IMR-90 (cell line): ENCODE data around the gene NPHP4. TPM values are rescaled to one million over a fixed set of nuclear protein-coding genes. Genes with fewer than 3 reads are reported as not detected.

ENCODE experiments used
- ATAC-seq: fragments of 200-7000 bp; cut with Tn5 transposase; 2 replicates; pipeline ENCODE4 v1.9.1; 2020; ENCODE audit warnings: low read depth, mild to moderate bottlenecking, moderate library complexity
- BruUV-seq: library from RNA; stranded (reverse); fragments of 400-500 nt; replicated peaks from 2 replicates; lab custom pipeline; 2021; lab: Mats Ljungman, UMichigan
- CTCF ChIA-PET: fragments of 300-600 bp; formaldehyde crosslinking; extraction: SDS; loops from one replicate; lab custom pipeline; 2021; ENCODE audit warnings: antibody characterized with exemption; lab: Yijun Ruan, JAX
- POLR2A ChIA-PET: fragments of 300-600 bp; sonication (Branson Sonifier 250); formaldehyde crosslinking; loops from one replicate; lab custom pipeline; 2022; ENCODE audit warnings: antibody characterized with exemption; ENCODE audit not compliant: unreplicated experiment; lab: Charles Lee
- DNase-seq: peaks from one replicate; pipeline ENCODE4 v3.0.0; 2013
- H2AFZ ChIP-seq: replicated peaks from 2 replicates; pipeline ENCODE3; 2013; ENCODE audit warnings: low read length, mild to moderate bottlenecking; ENCODE audit not compliant: poor library complexity
- H2AK5ac ChIP-seq: 2 replicates; pipeline ENCODE4 v1.6.1; 2013; ENCODE audit warnings: low read depth, low read length, inconsistent platforms
- H2AK9ac ChIP-seq: replicated peaks from 2 replicates; pipeline ENCODE3; 2013; ENCODE audit warnings: mild to moderate bottlenecking, low read depth, low read length, moderate library complexity; ENCODE audit not compliant: poor library complexity
- H2BK120ac ChIP-seq: 2 replicates; pipeline ENCODE4 v1.6.1; 2013; ENCODE audit warnings: low read depth, low read length, inconsistent platforms
- H2BK15ac ChIP-seq: 3 replicates; pipeline ENCODE4 v1.6.1; 2013; ENCODE audit warnings: low read depth, low read length, inconsistent platforms
- H2BK20ac ChIP-seq: 2 replicates; pipeline ENCODE4 v1.6.1; 2013; ENCODE audit warnings: low read depth, mild to moderate bottlenecking, inconsistent platforms, low read length, moderate library complexity
- H2BK5ac ChIP-seq: 2 replicates; pipeline ENCODE4 v1.6.1; 2013; ENCODE audit warnings: mild to moderate bottlenecking, low read depth, low read length, inconsistent platforms; ENCODE audit not compliant: poor library complexity, severe bottlenecking
- H3K14ac ChIP-seq: replicated peaks from 2 replicates; pipeline ENCODE4 v1.6.1; 2013; ENCODE audit warnings: low read depth, low read length, inconsistent platforms
- H3K18ac ChIP-seq: 2 replicates; pipeline ENCODE4 v1.6.1; 2013; ENCODE audit warnings: low read depth, low read length, control low read depth
- H3K23ac ChIP-seq: 2 replicates; pipeline ENCODE4 v1.6.1; 2013; ENCODE audit warnings: low read depth, low read length, inconsistent platforms
- H3K27ac ChIP-seq: 2 replicates; pipeline ENCODE4 v1.5.1; 2013; ENCODE audit warnings: mild to moderate bottlenecking, control low read depth, low read length; ENCODE audit not compliant: insufficient read depth
- H3K27me3 ChIP-seq: 2 replicates; pipeline ENCODE4 v1.6.1; 2013; ENCODE audit warnings: low read length; ENCODE audit not compliant: control insufficient read depth, insufficient read depth
- H3K36me3 ChIP-seq: 2 replicates; pipeline ENCODE4 v1.6.1; 2013; ENCODE audit warnings: low read length, mixed read lengths; ENCODE audit not compliant: control insufficient read depth, insufficient read depth
- H3K4ac ChIP-seq: 2 replicates; pipeline ENCODE4 v1.6.1; 2013; ENCODE audit warnings: low read depth, low read length, inconsistent platforms
- H3K4me1 ChIP-seq: 2 replicates; pipeline ENCODE4 v1.6.1; 2013; ENCODE audit warnings: low read length, mixed read lengths; ENCODE audit not compliant: control insufficient read depth, insufficient read depth
- H3K4me2 ChIP-seq: 2 replicates; pipeline ENCODE4 v1.6.1; 2013; ENCODE audit warnings: low read depth, mild to moderate bottlenecking, control low read depth, low read length, moderate library complexity
- H3K4me3 ChIP-seq: 2 replicates; pipeline ENCODE4 v1.5.1; 2013; ENCODE audit warnings: low read depth, mild to moderate bottlenecking, control low read depth, low read length, moderate library complexity; ENCODE audit not compliant: insufficient read depth
- H3K56ac ChIP-seq: 2 replicates; pipeline ENCODE4 v1.6.1; 2013; ENCODE audit warnings: low read length, inconsistent platforms; ENCODE audit not compliant: insufficient read depth; ENCODE audit errors: extremely low read depth
- H3K79me1 ChIP-seq, 2 experiments: 2 replicates each; pipeline ENCODE4 v1.6.1; 2013; ENCODE audit warnings: low read length in 2 of 2, inconsistent platforms in 1 of 2, low read depth in 1 of 2
- H3K9ac ChIP-seq: 2 replicates; pipeline ENCODE4 v1.6.1; 2013; ENCODE audit warnings: low read depth, low read length, control low read depth
- H3K9me1 ChIP-seq: 2 replicates; pipeline ENCODE4 v1.6.1; 2013; ENCODE audit warnings: low read length, inconsistent platforms; ENCODE audit not compliant: insufficient read depth
- H3K9me3 ChIP-seq: 2 replicates; pipeline ENCODE4 v1.6.1; 2013; ENCODE audit warnings: low read length; ENCODE audit not compliant: control insufficient read depth, insufficient read depth
- H4K20me1 ChIP-seq: 2 replicates; pipeline ENCODE4 v1.6.1; 2013; ENCODE audit warnings: low read length, inconsistent platforms; ENCODE audit not compliant: insufficient read depth
- H4K5ac ChIP-seq: 2 replicates; pipeline ENCODE4 v1.6.1; 2013; ENCODE audit warnings: mild to moderate bottlenecking, low read depth, low read length, control low read depth
- H4K8ac ChIP-seq, 2 experiments: 2 replicates each; pipeline ENCODE4 v1.6.1; 2013; ENCODE audit warnings: low read depth in 2 of 2, low read length in 2 of 2, control low read depth in 1 of 2, inconsistent platforms in 1 of 2
- H4K91ac ChIP-seq: 2 replicates; pipeline ENCODE4 v1.6.1; 2013; ENCODE audit warnings: low read depth, low read length, inconsistent platforms; ENCODE audit not compliant: insufficient read depth
- BHLHE40 ChIP-seq: fragments of 150-350 bp; IDR thresholded peaks from 2 replicates; pipeline ENCODE4 v1.6.1; 2016; ENCODE audit warnings: mild to moderate bottlenecking, low read depth, low read length
- CEBPB ChIP-seq: IDR thresholded peaks from 2 replicates; pipeline ENCODE4 v1.6.1; 2012; ENCODE audit warnings: low read depth, low read length, improper control_type of control experiment
- CHD1 ChIP-seq: IDR thresholded peaks from 2 replicates; pipeline ENCODE4 v1.6.1; 2012; ENCODE audit warnings: low read depth, low read length, improper control_type of control experiment
- FOS ChIP-seq: fragments of 150-350 bp; IDR thresholded peaks from 2 replicates; pipeline ENCODE4 v1.6.1; 2016; ENCODE audit warnings: low read depth, low read length
- MAFK ChIP-seq: IDR thresholded peaks from 2 replicates; pipeline ENCODE4 v1.6.1; 2012; ENCODE audit warnings: low read depth, low read length, improper control_type of control experiment
- MAZ ChIP-seq: IDR thresholded peaks from 2 replicates; pipeline ENCODE4 v1.6.1; 2012; ENCODE audit warnings: low read depth, mild to moderate bottlenecking, low read length, improper control_type of control experiment, moderate library complexity, borderline replicate concordance
- MXI1 ChIP-seq: IDR thresholded peaks from 2 replicates; pipeline ENCODE4 v1.6.1; 2012; ENCODE audit warnings: low read depth, mild to moderate bottlenecking, low read length, moderate library complexity, borderline replicate concordance
- NFE2L2 ChIP-seq: fragments of 150-350 bp; IDR thresholded peaks from 2 replicates; pipeline ENCODE4 v1.6.1; 2016; ENCODE audit warnings: low read depth, mild to moderate bottlenecking, low read length
- POLR2A ChIP-seq: IDR thresholded peaks from 2 replicates; pipeline ENCODE4 v1.6.1; 2012; ENCODE audit warnings: mild to moderate bottlenecking, low read depth, low read length
- RAD21 ChIP-seq: IDR thresholded peaks from 2 replicates; pipeline ENCODE4 v1.6.1; 2012; ENCODE audit warnings: low read length, improper control_type of control experiment
- RCOR1 ChIP-seq: IDR thresholded peaks from 2 replicates; pipeline ENCODE4 v1.6.1; 2012; ENCODE audit warnings: mild to moderate bottlenecking, low read length, improper control_type of control experiment; ENCODE audit not compliant: insufficient replicate concordance
- RFX5 ChIP-seq: IDR thresholded peaks from 2 replicates; pipeline ENCODE4 v1.8.0; 2012; ENCODE audit warnings: low read depth, mild to moderate bottlenecking, low read length, moderate library complexity
- SMC3 ChIP-seq: fragments of 150-350 bp; IDR thresholded peaks from 2 replicates; pipeline ENCODE4 v1.6.1; 2016; ENCODE audit warnings: low read depth, mild to moderate bottlenecking, antibody characterized with exemption, low read length, moderate library complexity
- WGBS, 2 experiments: methylation state at CpG; one replicate each; pipeline versions ENCODE4 v1.1.5 to v1.1.7; 2013; ENCODE audit warnings: missing lambda C conversion rate in 2 of 2; ENCODE audit not compliant: insufficient read length in 1 of 2; ENCODE audit errors: extremely low coverage in 2 of 2; 5-methylcytosine and 5-hydroxymethylcytosine counted together
- dilution Hi-C: fragments of 300-500 bp; cut with HindIII; formaldehyde crosslinking; loops from one replicate; pipeline ENCODE4 v1.14.3; 2018; ENCODE audit warnings: low sequenced_read_pairs; ENCODE audit not compliant: unreplicated experiment
- in situ Hi-C: fragments of 300-500 bp; cut with MboI; formaldehyde crosslinking; loops from 3 replicates; pipeline ENCODE4 v1.14.3; 2019; ENCODE audit warnings: low sequenced_read_pairs, inconsistent platforms, mixed read lengths
- intact Hi-C: fragments of 100-400 bp; cut with micrococcal nuclease; formaldehyde crosslinking; loops from 2 replicates; pipeline ENCODE4 v1.10.0; 2022
- polyA plus RNA-seq, 3 experiments: library from polyadenylated mRNA; depleted of rRNA; stranded (reverse); fragments of >200 nt; gene quantifications; 2 replicates each; pipeline ENCODE4 v1.2.3, GENCODE V29; 2012; ENCODE audit warnings: low replicate concordance in 1 of 3
- total RNA-seq: library from RNA; depleted of rRNA; stranded (reverse); fragments of >200 nt; gene quantifications from 2 replicates; pipeline ENCODE4 v1.2.3, GENCODE V29; 2012
- TF ChIP-seq, protein P1 (sequence below): fragments of 150-350 bp; IDR thresholded peaks from 2 replicates; pipeline ENCODE4 v1.6.1; 2017; ENCODE audit warnings: mild to moderate bottlenecking, antibody characterized with exemption, low read length, low read depth
- TF ChIP-seq, protein P2 (sequence below): fragments of 150-350 bp; IDR thresholded peaks from 2 replicates; pipeline ENCODE4 v1.6.1; 2016; ENCODE audit warnings: low read depth, mild to moderate bottlenecking, low read length, moderate library complexity, borderline replicate concordance
- TF ChIP-seq, protein P3 (sequence below): conservative IDR thresholded peaks from 2 replicates; pipeline ENCODE4 v1.5.1; 2012; ENCODE audit warnings: mild to moderate bottlenecking, low read depth, low read length, improper control_type of control experiment

NPHP4 gene
- total and polyA plus RNA-seq, 2 of the 4 experiments (the other 2 are of a cell fraction), result 2.0 to 5.5 TPM

DNA sequence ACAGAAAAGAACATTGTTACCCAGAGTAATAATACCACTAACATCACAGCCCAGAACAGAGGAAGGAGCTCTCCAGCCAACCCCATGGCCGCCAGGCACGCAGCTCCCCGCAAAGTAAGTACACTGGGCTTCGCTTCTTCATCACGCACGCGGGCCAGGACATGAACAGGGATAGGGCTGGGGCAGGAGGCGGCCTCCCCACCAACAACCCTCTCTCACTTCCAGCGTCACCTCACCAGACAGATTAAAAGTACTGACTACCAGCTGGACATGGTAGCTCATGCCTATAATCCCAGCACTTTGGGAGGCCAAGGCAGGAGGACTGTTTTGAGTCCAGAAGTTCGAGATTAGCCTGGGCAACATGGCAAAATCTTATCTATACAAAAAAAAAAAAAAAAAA is 78.3 kb downstream of the NPHP4 start:
- intact Hi-C loops, result no loop called here
- DNase-seq (no peak), ATAC-seq (no peak)
- TF ChIP-seq MAZ, result no peak
- TF ChIP-seq, protein P1, sequence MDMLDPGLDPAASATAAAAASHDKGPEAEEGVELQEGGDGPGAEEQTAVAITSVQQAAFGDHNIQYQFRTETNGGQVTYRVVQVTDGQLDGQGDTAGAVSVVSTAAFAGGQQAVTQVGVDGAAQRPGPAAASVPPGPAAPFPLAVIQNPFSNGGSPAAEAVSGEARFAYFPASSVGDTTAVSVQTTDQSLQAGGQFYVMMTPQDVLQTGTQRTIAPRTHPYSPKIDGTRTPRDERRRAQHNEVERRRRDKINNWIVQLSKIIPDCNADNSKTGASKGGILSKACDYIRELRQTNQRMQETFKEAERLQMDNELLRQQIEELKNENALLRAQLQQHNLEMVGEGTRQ, result no peak
- TF ChIP-seq MXI1, result no peak
- no peak for TF ChIP-seq RFX5
- TF ChIP-seq NFE2L2, result no peak
- TF ChIP-seq, protein P2, sequence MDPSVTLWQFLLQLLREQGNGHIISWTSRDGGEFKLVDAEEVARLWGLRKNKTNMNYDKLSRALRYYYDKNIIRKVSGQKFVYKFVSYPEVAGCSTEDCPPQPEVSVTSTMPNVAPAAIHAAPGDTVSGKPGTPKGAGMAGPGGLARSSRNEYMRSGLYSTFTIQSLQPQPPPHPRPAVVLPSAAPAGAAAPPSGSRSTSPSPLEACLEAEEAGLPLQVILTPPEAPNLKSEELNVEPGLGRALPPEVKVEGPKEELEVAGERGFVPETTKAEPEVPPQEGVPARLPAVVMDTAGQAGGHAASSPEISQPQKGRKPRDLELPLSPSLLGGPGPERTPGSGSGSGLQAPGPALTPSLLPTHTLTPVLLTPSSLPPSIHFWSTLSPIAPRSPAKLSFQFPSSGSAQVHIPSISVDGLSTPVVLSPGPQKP, result no peak
- TF ChIP-seq SMC3, result no peak
- TF ChIP-seq MAFK, result no peak
- TF ChIP-seq, protein P3, sequence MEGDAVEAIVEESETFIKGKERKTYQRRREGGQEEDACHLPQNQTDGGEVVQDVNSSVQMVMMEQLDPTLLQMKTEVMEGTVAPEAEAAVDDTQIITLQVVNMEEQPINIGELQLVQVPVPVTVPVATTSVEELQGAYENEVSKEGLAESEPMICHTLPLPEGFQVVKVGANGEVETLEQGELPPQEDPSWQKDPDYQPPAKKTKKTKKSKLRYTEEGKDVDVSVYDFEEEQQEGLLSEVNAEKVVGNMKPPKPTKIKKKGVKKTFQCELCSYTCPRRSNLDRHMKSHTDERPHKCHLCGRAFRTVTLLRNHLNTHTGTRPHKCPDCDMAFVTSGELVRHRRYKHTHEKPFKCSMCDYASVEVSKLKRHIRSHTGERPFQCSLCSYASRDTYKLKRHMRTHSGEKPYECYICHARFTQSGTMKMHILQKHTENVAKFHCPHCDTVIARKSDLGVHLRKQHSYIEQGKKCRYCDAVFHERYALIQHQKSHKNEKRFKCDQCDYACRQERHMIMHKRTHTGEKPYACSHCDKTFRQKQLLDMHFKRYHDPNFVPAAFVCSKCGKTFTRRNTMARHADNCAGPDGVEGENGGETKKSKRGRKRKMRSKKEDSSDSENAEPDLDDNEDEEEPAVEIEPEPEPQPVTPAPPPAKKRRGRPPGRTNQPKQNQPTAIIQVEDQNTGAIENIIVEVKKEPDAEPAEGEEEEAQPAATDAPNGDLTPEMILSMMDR, result no peak
- TF ChIP-seq CEBPB, result no peak
- no peak for TF ChIP-seq RCOR1
- no peak for TF ChIP-seq RAD21
- TF ChIP-seq POLR2A, result no peak
- TF ChIP-seq BHLHE40, result no peak
- TF ChIP-seq FOS, result no peak
- TF ChIP-seq CHD1, result no peak
- H2AK9ac ChIP-seq, result no peak overlapping the region
- no peaks in the 10 kb centered on the region for H3K36me3 ChIP-seq
- in situ Hi-C loops, result loop anchor here (25.0 kb wide), 1 partner anchor 2002 kb away; the partner anchor contains the start of gene C1orf174
- peaks cover 5% of the 10 kb centered on the region for H3K4me1 ChIP-seq
- H4K91ac ChIP-seq, result no peak overlapping the region
- H3K9ac ChIP-seq, result no peak overlapping the region
- no peaks in the 10 kb centered on the region for H3K9me1 ChIP-seq
- no peak overlapping the region for H3K4me2 ChIP-seq
- H2BK5ac ChIP-seq, result no peak overlapping the region
- no peak overlapping the region for H3K4me3 ChIP-seq
- no peak overlapping the region for H4K5ac ChIP-seq
- dilution Hi-C loops, result no loop called here
- no peak overlapping the region for H3K14ac ChIP-seq
- H3K4ac ChIP-seq, result no peak overlapping the region
- ChIA-PET POLR2A (no interaction called here), CTCF (no interaction called here)
- H2BK20ac ChIP-seq, result no peak overlapping the region
- H4K20me1 ChIP-seq, result peaks cover 3% of the 10 kb centered on the region; the same call in 1 of the 2 replicates
- H2AK5ac ChIP-seq, result no peak overlapping the region
- H3K9me3 ChIP-seq, result no peaks in the 10 kb centered on the region
- H2BK120ac ChIP-seq, result no peak overlapping the region
- no peak overlapping the region for H2BK15ac ChIP-seq
- no peak overlapping the region for H2AFZ ChIP-seq
- H3K18ac ChIP-seq, result no peak overlapping the region
- no peaks in the 10 kb centered on the region for H3K79me1 ChIP-seq
- H3K56ac ChIP-seq, result no peak overlapping the region
- H3K27ac ChIP-seq, result no peak overlapping the region
- WGBS, 2 experiments, result no CpG with 5 or more reads among the region's 10 CpGs
- H3K23ac ChIP-seq, result no peak overlapping the region
- BruUV-seq, result no TSS peak
- no peak overlapping the region for H4K8ac ChIP-seq
- no peaks in the 10 kb centered on the region for H3K27me3 ChIP-seq
